Activated CD4-positive, alpha-beta memory T cell treated with anti-CD3 and anti-CD28 coated beads for 36 hours (primary cell): Measurements from ENCODE around the gene TTC13. TPM values are rescaled to one million over a fixed set of nuclear protein-coding genes. Genes with fewer than 3 reads are reported as not detected.

ENCODE experiments used
- CTCF ChIA-PET: fragments of 350-600 bp; sonication (Branson Sonifier 250); formaldehyde crosslinking; loops from one replicate; lab custom pipeline; 2021; ENCODE audit warnings: antibody characterized with exemption, inconsistent platforms; lab: Charles Lee
- POLR2A ChIA-PET: fragments of 350-600 bp; sonication (Branson Sonifier 250); formaldehyde crosslinking; loops from one replicate; lab custom pipeline; 2021; ENCODE audit warnings: antibody characterized with exemption; lab: Charles Lee
- DNase-seq: peaks from one replicate; pipeline ENCODE4 v3.0.0-alpha.2; 2020
- H3K27ac Mint-ChIP-seq: one replicate; pipeline ENCODE4 v1.8.0; 2021; ENCODE audit warnings: mixed read lengths
- H3K27me3 Mint-ChIP-seq: one replicate; pipeline ENCODE4 v1.8.0; 2021; ENCODE audit warnings: mixed read lengths
- H3K36me3 Mint-ChIP-seq: one replicate; pipeline ENCODE4 v1.8.0; 2021; ENCODE audit warnings: mixed read lengths
- H3K4me1 Mint-ChIP-seq: one replicate; pipeline ENCODE4 v1.8.0; 2021; ENCODE audit warnings: low read depth, mixed read lengths
- H3K4me3 Mint-ChIP-seq: one replicate; pipeline ENCODE4 v1.8.0; 2021; ENCODE audit warnings: mild to moderate bottlenecking, mixed read lengths
- H3K9me3 Mint-ChIP-seq: one replicate; pipeline ENCODE4 v1.8.0; 2021; ENCODE audit warnings: mixed read lengths
- intact Hi-C: fragments of 100-400 bp; cut with micrococcal nuclease; formaldehyde crosslinking; loops from one replicate; pipeline ENCODE4 v1.15.1; 2023
- total RNA-seq, 2 experiments: library from RNA; stranded (reverse); gene quantifications; one replicate each; pipeline ENCODE4 v1.2.3, GENCODE V29; 2021

Gene TTC13
- total RNA-seq, 2 experiments from 2014 or later = 17.3 to 18.3 TPM

GRCh38 chr1:230865062-230865817 is 113.4 kb downstream of the TTC13 start:
- Mint-ChIP-seq H3K4me1 (peaks cover 35% of the 10 kb centered on the region), H3K36me3 (no peaks in the 10 kb centered on the region), H3K27ac (no peak overlapping the region), H3K9me3 (no peaks in the 10 kb centered on the region), H3K27me3 (peaks cover 13% of the 10 kb centered on the region), H3K4me3 (no peak overlapping the region)
- ChIA-PET CTCF (no interaction called here), POLR2A (no interaction called here)
- no peak for DNase-seq
- intact Hi-C loops = loop anchor here (5.0 kb wide), 1 partner anchor 112 kb away; the partner anchor contains the start of genes ARV1 and TTC13

GRCh38 chr1:230864441-230864840 is 114.2 kb downstream of the TTC13 start:
- intact Hi-C loops = no loop called here
- Mint-ChIP-seq H3K4me3 (no peak overlapping the region), H3K27ac (no peak overlapping the region), H3K4me1 (peaks cover 35% of the 10 kb centered on the region), H3K36me3 (no peaks in the 10 kb centered on the region), H3K27me3 (peaks cover 11% of the 10 kb centered on the region), H3K9me3 (no peaks in the 10 kb centered on the region)
- ChIA-PET CTCF (no interaction called here), POLR2A (no interaction called here)
- DNase-seq = no peak

- DNase-seq = no peak
- Mint-ChIP-seq H3K27me3 (peaks cover 9% of the 10 kb centered on the region), H3K9me3 (no peaks in the 10 kb centered on the region), H3K4me1 (peaks cover 33% of the 10 kb centered on the region), H3K4me3 (no peak overlapping the region), H3K36me3 (no peaks in the 10 kb centered on the region), H3K27ac (no peak overlapping the region)
- POLR2A ChIA-PET = no interaction called here
- CTCF ChIA-PET = no interaction called here
- intact Hi-C loops = no loop called here
Measured at GRCh38 chr1:230863449-230863848, 115.2 kb downstream of the TTC13 start.

- intact Hi-C loops = no loop called here
- H3K9me3 Mint-ChIP-seq = no peaks in the 10 kb centered on the region
- ChIA-PET POLR2A (no interaction called here), CTCF (no interaction called here)
- H3K27me3 Mint-ChIP-seq = peaks cover 4% of the 10 kb centered on the region
- no peak overlapping the region for H3K4me3 Mint-ChIP-seq
- DNase-seq = no peak
- H3K36me3 Mint-ChIP-seq = no peaks in the 10 kb centered on the region
- peaks cover 26% of the 10 kb centered on the region for H3K4me1 Mint-ChIP-seq
- no peak overlapping the region for H3K27ac Mint-ChIP-seq
Measured at GRCh38 chr1:230861970-230862595, 116.6 kb downstream of the TTC13 start.

GRCh38 chr1:230861489-230861888 is 117.2 kb downstream of the TTC13 start:
- H3K9me3 Mint-ChIP-seq = no peaks in the 10 kb centered on the region
- no peak for DNase-seq
- peaks cover 20% of the 10 kb centered on the region for H3K4me1 Mint-ChIP-seq
- no peak overlapping the region for H3K4me3 Mint-ChIP-seq
- H3K27me3 Mint-ChIP-seq = no peaks in the 10 kb centered on the region
- intact Hi-C loops = no loop called here
- ChIA-PET CTCF (no interaction called here), POLR2A (no interaction called here)
- no peak overlapping the region for H3K27ac Mint-ChIP-seq
- no peaks in the 10 kb centered on the region for H3K36me3 Mint-ChIP-seq

- DNase-seq = no peak
- ChIA-PET CTCF (no interaction called here), POLR2A (no interaction called here)
- peaks cover 15% of the 10 kb centered on the region for H3K4me1 Mint-ChIP-seq
- H3K4me3 Mint-ChIP-seq = no peak overlapping the region
- intact Hi-C loops = no loop called here
- H3K36me3 Mint-ChIP-seq = no peaks in the 10 kb centered on the region
- H3K27me3 Mint-ChIP-seq = no peaks in the 10 kb centered on the region
- H3K27ac Mint-ChIP-seq = no peak overlapping the region
- no peaks in the 10 kb centered on the region for H3K9me3 Mint-ChIP-seq
Measured at GRCh38 chr1:230860617-230861384, 117.9 kb downstream of the TTC13 start.

GRCh38 chr1:230858918-230859729 is 119.5 kb downstream of the TTC13 start:
- ChIA-PET POLR2A (no interaction called here), CTCF (no interaction called here)
- intact Hi-C loops = no loop called here
- H3K36me3 Mint-ChIP-seq = no peaks in the 10 kb centered on the region
- H3K27ac Mint-ChIP-seq = no peak overlapping the region
- no peak for DNase-seq
- peaks cover 15% of the 10 kb centered on the region for H3K4me1 Mint-ChIP-seq
- no peaks in the 10 kb centered on the region for H3K9me3 Mint-ChIP-seq
- no peak overlapping the region for H3K4me3 Mint-ChIP-seq
- no peaks in the 10 kb centered on the region for H3K27me3 Mint-ChIP-seq

GRCh38 chr1:230858236-230858820 is 120.3 kb downstream of the TTC13 start:
- ChIA-PET CTCF (no interaction called here), POLR2A (no interaction called here)
- H3K4me3 Mint-ChIP-seq = no peak overlapping the region
- intact Hi-C loops = no loop called here
- no peaks in the 10 kb centered on the region for H3K27me3 Mint-ChIP-seq
- H3K9me3 Mint-ChIP-seq = no peaks in the 10 kb centered on the region
- H3K27ac Mint-ChIP-seq = no peak overlapping the region
- peaks cover 2% of the 10 kb centered on the region for H3K36me3 Mint-ChIP-seq
- DNase-seq = no peak
- H3K4me1 Mint-ChIP-seq = peaks cover 12% of the 10 kb centered on the region

- Mint-ChIP-seq H3K9me3 (peaks cover 2% of the 10 kb centered on the region), H3K27ac (no peak overlapping the region), H3K4me1 (peaks cover 8% of the 10 kb centered on the region), H3K36me3 (peaks cover 5% of the 10 kb centered on the region), H3K4me3 (no peak overlapping the region), H3K27me3 (no peaks in the 10 kb centered on the region)
- ChIA-PET CTCF (no interaction called here), POLR2A (no interaction called here)
- no peak for DNase-seq
- intact Hi-C loops = no loop called here
Measured at GRCh38 chr1:230857822-230858221, 120.8 kb downstream of the TTC13 start.

GRCh38 chr1:230857077-230857476 is 121.6 kb downstream of the TTC13 start:
- Mint-ChIP-seq H3K36me3 (peaks cover 7% of the 10 kb centered on the region), H3K4me1 (peaks cover 2% of the 10 kb centered on the region), H3K4me3 (no peak overlapping the region), H3K27ac (no peak overlapping the region), H3K27me3 (no peaks in the 10 kb centered on the region), H3K9me3 (peaks cover 5% of the 10 kb centered on the region)
- ChIA-PET POLR2A (no interaction called here), CTCF (no interaction called here)
- DNase-seq = no peak
- intact Hi-C loops = no loop called here
